ENCODE data around the gene SIRT2. TPM values are rescaled to one million over a fixed set of nuclear protein-coding genes. Genes with fewer than 3 reads are reported as not detected.

The SIRT2 gene
- total RNA-seq, 1 experiment from 2014 or later: 8.4 TPM

DNA sequence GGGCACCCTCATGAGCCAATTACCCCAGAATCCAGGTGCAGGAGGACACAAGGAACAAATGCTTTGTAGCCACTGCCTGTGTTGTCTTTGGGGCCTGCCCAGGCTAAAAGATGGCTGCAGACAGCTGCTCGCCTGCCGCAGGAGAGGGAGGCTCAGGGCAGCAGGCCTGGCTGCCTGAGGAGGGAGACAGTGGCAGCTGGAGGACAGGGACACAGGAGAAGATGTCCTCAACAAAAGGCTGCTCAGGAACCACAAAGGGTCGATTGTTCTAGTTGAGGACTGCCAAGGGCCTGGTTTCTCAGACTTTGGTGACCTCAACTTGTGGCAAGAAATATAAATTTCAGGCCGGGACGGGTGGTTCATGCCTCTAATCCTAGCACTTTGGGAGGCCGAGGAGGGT, 7.6 kb downstream of the SIRT2 start:
- Mint-ChIP-seq H3K36me3 (ENCODE audit: insufficient read depth in 1 of 3, low read depth in 3 of 3) (no peaks in the 10 kb centered on the region), H3K27ac (no peak overlapping the region), H3K9me3 (no peaks in the 10 kb centered on the region), H3K27me3 (ENCODE audit: low read depth) (no peaks in the 10 kb centered on the region; the same call in 1 of the 2 replicates), H3K4me1 (no peaks in the 10 kb centered on the region), H3K4me3 (peak overlapping the region in 1 of 2 experiments; percentile 20; a peak in 1 of 5 replicates)
- Histone ChIP-seq H3K27me3 (ENCODE audit: insufficient read depth, low read length) (no peaks in the 10 kb centered on the region), H4K5ac (ENCODE audit: insufficient read length, low read depth, low read length) (no peak overlapping the region), H3K4me1 (ENCODE audit: insufficient read depth, low read length) (no peaks in the 10 kb centered on the region), H4K8ac (replicated peaks; ENCODE audit: insufficient read length, low read depth, low read length) (no peak overlapping the region), H2BK5ac (ENCODE audit: insufficient read length, low read length) (no peak overlapping the region), H3T11ph (ENCODE audit: low read length) (no peak overlapping the region), H3K27ac (ENCODE audit: insufficient read length, low read depth, low read length) (no peak overlapping the region), H3K23ac (ENCODE audit: insufficient read length, low read depth, low read length) (no peak overlapping the region), H3K4ac (ENCODE audit: low read depth, low read length) (no peak overlapping the region), H4K20me1 (ENCODE audit: control insufficient read depth, insufficient read depth, insufficient read length) (no peaks in the 10 kb centered on the region), H3K79me1 (ENCODE audit: insufficient read depth, low read depth, low read length, poor library complexity, severe bottlenecking) (no peaks in the 10 kb centered on the region), H2BK20ac (ENCODE audit: low read depth, low read length, poor library complexity, severe bottlenecking) (no peak overlapping the region), H3K9ac (ENCODE audit: extremely low read depth, insufficient read length, low read length) (no peak overlapping the region), H4K91ac (ENCODE audit: insufficient read length, low read depth, low read length) (no peak overlapping the region), H2BK12ac (ENCODE audit: insufficient read length, low read depth, low read length) (no peak overlapping the region), H3K9me3 (ENCODE audit: control insufficient read depth, low read depth, low read length) (no peaks in the 10 kb centered on the region), H2BK15ac (ENCODE audit: low read depth, low read length) (no peak overlapping the region), H3K56ac (ENCODE audit: insufficient read length, low read depth, low read length) (no peak overlapping the region), H3K4me2 (ENCODE audit: insufficient read depth, insufficient read length, low read length) (no peak overlapping the region), H2AFZ (ENCODE audit: low read length) (no peak overlapping the region), H3K79me2 (ENCODE audit: insufficient read depth, low read length) (no peaks in the 10 kb centered on the region), H3K14ac (ENCODE audit: insufficient read depth, low read length) (no peak overlapping the region), H2AK5ac (ENCODE audit: insufficient read length, low read length) (no peak overlapping the region), H2BK120ac (ENCODE audit: low read depth, low read length, poor library complexity, severe bottlenecking) (no peak overlapping the region), H3K23me2 (ENCODE audit: insufficient read length, low read depth, low read length, poor library complexity, severe bottlenecking) (no peaks in the 10 kb centered on the region), H3K18ac (ENCODE audit: insufficient read length, low read depth, low read length) (no peak overlapping the region)
- no CpG with 5 or more reads among the region's 6 CpGs for WGBS (ENCODE audit: extremely low coverage, insufficient read length, low lambda C conversion rate)
- TF ChIP-seq, protein P1, sequence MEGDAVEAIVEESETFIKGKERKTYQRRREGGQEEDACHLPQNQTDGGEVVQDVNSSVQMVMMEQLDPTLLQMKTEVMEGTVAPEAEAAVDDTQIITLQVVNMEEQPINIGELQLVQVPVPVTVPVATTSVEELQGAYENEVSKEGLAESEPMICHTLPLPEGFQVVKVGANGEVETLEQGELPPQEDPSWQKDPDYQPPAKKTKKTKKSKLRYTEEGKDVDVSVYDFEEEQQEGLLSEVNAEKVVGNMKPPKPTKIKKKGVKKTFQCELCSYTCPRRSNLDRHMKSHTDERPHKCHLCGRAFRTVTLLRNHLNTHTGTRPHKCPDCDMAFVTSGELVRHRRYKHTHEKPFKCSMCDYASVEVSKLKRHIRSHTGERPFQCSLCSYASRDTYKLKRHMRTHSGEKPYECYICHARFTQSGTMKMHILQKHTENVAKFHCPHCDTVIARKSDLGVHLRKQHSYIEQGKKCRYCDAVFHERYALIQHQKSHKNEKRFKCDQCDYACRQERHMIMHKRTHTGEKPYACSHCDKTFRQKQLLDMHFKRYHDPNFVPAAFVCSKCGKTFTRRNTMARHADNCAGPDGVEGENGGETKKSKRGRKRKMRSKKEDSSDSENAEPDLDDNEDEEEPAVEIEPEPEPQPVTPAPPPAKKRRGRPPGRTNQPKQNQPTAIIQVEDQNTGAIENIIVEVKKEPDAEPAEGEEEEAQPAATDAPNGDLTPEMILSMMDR (conservative IDR thresholded peaks at IDR 0.05): no peak
- DNase-seq: no peak

All from H9 (cell line).